Ureter (tissue), 1 donor: ENCODE results near the gene HSPG2. TPM values are rescaled to one million over a fixed set of nuclear protein-coding genes. Genes with fewer than 3 reads are reported as not detected.
"Not testable (repeated sequence)": the region's sequence is repeated elsewhere in the genome, so short reads cannot be mapped to it uniquely, and the experiment has no call there.

Experiments
- DNase-seq: peaks from one replicate; pipeline ENCODE4 v3.0.0-alpha.2; 2020; ENCODE audit warnings: low spot score
- total RNA-seq: library from RNA; stranded (reverse); gene quantifications from one replicate; pipeline ENCODE4 v1.2.4, GENCODE V29; 2023
- donor health status: DM: yes; HTN: yes; CAD: no.

The HSPG2 gene
- total RNA-seq, 1 donor from 2014 or later, result 298 TPM

- DNase-seq, result no peak
Observed at GRCh38 chr1:21955501-21956281, 18.6 kb upstream of the HSPG2 start.

- no peak for DNase-seq
Observed at GRCh38 chr1:21955058-21955457, 17.9 kb upstream of the HSPG2 start.

- DNase-seq, result no peak
Observed at GRCh38 chr1:21952786-21953520, 15.8 kb upstream of the HSPG2 start.

GRCh38 chr1:21951226-21951870, 14.2 kb upstream of the HSPG2 start:
- no peak for DNase-seq

GRCh38 chr1:21950734-21951133, 13.6 kb upstream of the HSPG2 start:
- DNase-seq, result no peak

- no peak for DNase-seq
Observed at GRCh38 chr1:21946836-21947587, 9.9 kb upstream of the HSPG2 start.

GRCh38 chr1:21944733-21945073, 7.6 kb upstream of the HSPG2 start:
- no peak for DNase-seq

GRCh38 chr1:21942959-21943640, 6.0 kb upstream of the HSPG2 start:
- DNase-seq, result not testable (repeated sequence)

GRCh38 chr1:21942464-21942863, 5.4 kb upstream of the HSPG2 start:
- DNase-seq, result no peak

- no peak for DNase-seq
Observed at GRCh38 chr1:21941370-21941769, 4.3 kb upstream of the HSPG2 start.

- no peak for DNase-seq
Observed at GRCh38 chr1:21940492-21940891, 3.4 kb upstream of the HSPG2 start.

GRCh38 chr1:21939650-21940374, 2.7 kb upstream of the HSPG2 start:
- peak; percentile 85 for DNase-seq

GRCh38 chr1:21938732-21939538, 1.8 kb upstream of the HSPG2 start:
- DNase-seq, result no peak

GRCh38 chr1:21937372-21938121, 437 bp upstream of the HSPG2 start:
- DNase-seq, result peak; percentile 82

GRCh38 chr1:21936366-21937031, 611 bp downstream of the HSPG2 start:
- DNase-seq, result no peak

- DNase-seq, result no peak
Observed at GRCh38 chr1:21935891-21936365, 1.2 kb downstream of the HSPG2 start.

GRCh38 chr1:21935393-21935804, 1.7 kb downstream of the HSPG2 start:
- DNase-seq, result no peak
